Testis (tissue), 2 donors: ENCODE measurements around the gene UGT1A5.

ENCODE experiments used
- POLR2A ChIP-seq: fragments of 450-650 bp; IDR thresholded peaks from one replicate; pipeline ENCODE4 v1.6.1; 2017; ENCODE audit warnings: antibody characterized with exemption, mild to moderate bottlenecking, moderate library complexity
- TF ChIP-seq, protein P1 (sequence below), 3 experiments: fragments of 450-650 bp in 2 of 3; fragments of 200-600 bp in 1 of 3; sonication (generic) in 1 of 3; IDR thresholded peaks; one replicate each; pipeline ENCODE4 v1.5.1; 2016 to 2019; ENCODE audit warnings: antibody characterized with exemption in 3 of 3, mild to moderate bottlenecking in 2 of 3, moderate library complexity in 1 of 3

DNA sequence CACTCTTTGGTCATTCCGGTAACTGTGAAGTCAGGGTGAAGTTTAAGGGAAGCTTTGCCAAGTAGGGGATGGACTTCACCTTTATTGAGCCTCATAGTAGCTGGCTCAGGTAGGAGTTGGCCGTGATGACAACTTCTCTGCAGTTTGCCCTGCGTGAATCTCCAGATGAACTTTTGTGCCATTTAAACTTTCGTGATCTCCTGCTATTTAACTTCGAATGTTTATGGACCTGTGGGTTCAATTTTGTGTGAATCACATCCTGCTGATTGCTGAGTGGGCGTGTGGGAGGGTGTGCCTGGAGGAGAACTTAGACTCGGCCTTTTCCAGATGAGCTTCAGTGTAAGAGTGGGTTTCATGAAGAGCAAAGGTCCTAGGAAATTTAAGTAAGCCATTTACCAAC, 51.6 kb downstream of the UGT1A5 start:
- TF ChIP-seq, protein P1, sequence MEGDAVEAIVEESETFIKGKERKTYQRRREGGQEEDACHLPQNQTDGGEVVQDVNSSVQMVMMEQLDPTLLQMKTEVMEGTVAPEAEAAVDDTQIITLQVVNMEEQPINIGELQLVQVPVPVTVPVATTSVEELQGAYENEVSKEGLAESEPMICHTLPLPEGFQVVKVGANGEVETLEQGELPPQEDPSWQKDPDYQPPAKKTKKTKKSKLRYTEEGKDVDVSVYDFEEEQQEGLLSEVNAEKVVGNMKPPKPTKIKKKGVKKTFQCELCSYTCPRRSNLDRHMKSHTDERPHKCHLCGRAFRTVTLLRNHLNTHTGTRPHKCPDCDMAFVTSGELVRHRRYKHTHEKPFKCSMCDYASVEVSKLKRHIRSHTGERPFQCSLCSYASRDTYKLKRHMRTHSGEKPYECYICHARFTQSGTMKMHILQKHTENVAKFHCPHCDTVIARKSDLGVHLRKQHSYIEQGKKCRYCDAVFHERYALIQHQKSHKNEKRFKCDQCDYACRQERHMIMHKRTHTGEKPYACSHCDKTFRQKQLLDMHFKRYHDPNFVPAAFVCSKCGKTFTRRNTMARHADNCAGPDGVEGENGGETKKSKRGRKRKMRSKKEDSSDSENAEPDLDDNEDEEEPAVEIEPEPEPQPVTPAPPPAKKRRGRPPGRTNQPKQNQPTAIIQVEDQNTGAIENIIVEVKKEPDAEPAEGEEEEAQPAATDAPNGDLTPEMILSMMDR (IDR thresholded peaks at IDR 0.05): no peak
- TF ChIP-seq POLR2A: no peak
